Common myeloid progenitor, CD34-positive (primary cell): ENCODE results near the gene HOXD12.

ENCODE experiments used
- CTCF ChIA-PET: fragments of 350-600 bp; sonication (Branson Sonifier 250); formaldehyde crosslinking; loops from one replicate; lab custom pipeline; 2021; ENCODE audit warnings: antibody characterized with exemption; lab: Charles Lee
- POLR2A ChIA-PET: fragments of 350-600 bp; sonication (Branson Sonifier 250); formaldehyde crosslinking; loops from one replicate; lab custom pipeline; 2021; ENCODE audit warnings: antibody characterized with exemption; lab: Charles Lee
- DNase-seq, 3 donors: peaks; one replicate each; pipeline versions ENCODE4 v3.0.0 to v3.0.0-alpha.2; 2013
- H3K27ac ChIP-seq, 2 experiments: 1 replicate in 1 of 2; 2 replicates in 1 of 2; pipeline ENCODE4 v1.7.0; 2013; ENCODE audit warnings: inconsistent platforms in 2 of 2, low read length in 2 of 2, mild to moderate bottlenecking in 2 of 2, low read depth in 1 of 2, moderate library complexity in 1 of 2; ENCODE audit not compliant: severe bottlenecking in 2 of 2, insufficient read depth in 1 of 2, poor library complexity in 1 of 2
- H3K27me3 ChIP-seq, 5 experiments: replicated peaks in 2 of 5; 1 replicate in 3 of 5; 2 replicates in 2 of 5; pipeline versions ENCODE4 v1.6.1 to v1.7.0; 2013; ENCODE audit warnings: low read length in 4 of 5, mild to moderate bottlenecking in 2 of 5, moderate library complexity in 2 of 5, inconsistent platforms in 1 of 5; ENCODE audit not compliant: insufficient read depth in 5 of 5, control insufficient read depth in 4 of 5
- H3K36me3 ChIP-seq, 4 experiments: 1 replicate in 2 of 4; 2 replicates in 2 of 4; pipeline versions ENCODE4 v1.6.1 to v1.7.0; 2013; ENCODE audit warnings: low read length in 3 of 4, control low read depth in 1 of 4, mild to moderate bottlenecking in 1 of 4; ENCODE audit not compliant: control insufficient read depth in 4 of 4, insufficient read depth in 4 of 4
- H3K4me1 ChIP-seq, 4 experiments: 1 replicate in 3 of 4; 2 replicates in 1 of 4; pipeline versions ENCODE4 v1.6.1 to v1.7.1; 2013; ENCODE audit warnings: low read length in 3 of 4, mild to moderate bottlenecking in 3 of 4, control low read depth in 1 of 4, inconsistent platforms in 1 of 4, moderate library complexity in 1 of 4; ENCODE audit not compliant: control insufficient read depth in 4 of 4, insufficient read depth in 4 of 4; ENCODE audit errors: control extremely low read depth in 1 of 4
- H3K4me3 ChIP-seq, 7 experiments: 1 replicate in 4 of 7; 2 replicates in 3 of 7; pipeline versions ENCODE4 v1.5.1 to v1.7.0; 2013; ENCODE audit warnings: mild to moderate bottlenecking in 7 of 7, low read length in 6 of 7, moderate library complexity in 6 of 7, inconsistent platforms in 2 of 7, low read depth in 2 of 7, control low read depth in 1 of 7; ENCODE audit not compliant: insufficient read depth in 4 of 7, control insufficient read depth in 1 of 7; ENCODE audit errors: extremely low read depth in 1 of 7
- H3K9me3 ChIP-seq, 5 experiments: 1 replicate in 4 of 5; 2 replicates in 1 of 5; pipeline versions ENCODE4 v1.6.1 to v1.7.1; 2013; ENCODE audit warnings: low read length in 4 of 5, mild to moderate bottlenecking in 2 of 5, inconsistent platforms in 1 of 5, low read depth in 1 of 5, moderate library complexity in 1 of 5; ENCODE audit not compliant: control insufficient read depth in 4 of 5, insufficient read depth in 2 of 5; ENCODE audit errors: control extremely low read depth in 1 of 5
- WGBS: methylation state at CpG from one replicate; pipeline ENCODE4 v1.1.5; 2013; ENCODE audit not compliant: insufficient coverage; 5-methylcytosine and 5-hydroxymethylcytosine counted together

Gene HOXD12

DNA sequence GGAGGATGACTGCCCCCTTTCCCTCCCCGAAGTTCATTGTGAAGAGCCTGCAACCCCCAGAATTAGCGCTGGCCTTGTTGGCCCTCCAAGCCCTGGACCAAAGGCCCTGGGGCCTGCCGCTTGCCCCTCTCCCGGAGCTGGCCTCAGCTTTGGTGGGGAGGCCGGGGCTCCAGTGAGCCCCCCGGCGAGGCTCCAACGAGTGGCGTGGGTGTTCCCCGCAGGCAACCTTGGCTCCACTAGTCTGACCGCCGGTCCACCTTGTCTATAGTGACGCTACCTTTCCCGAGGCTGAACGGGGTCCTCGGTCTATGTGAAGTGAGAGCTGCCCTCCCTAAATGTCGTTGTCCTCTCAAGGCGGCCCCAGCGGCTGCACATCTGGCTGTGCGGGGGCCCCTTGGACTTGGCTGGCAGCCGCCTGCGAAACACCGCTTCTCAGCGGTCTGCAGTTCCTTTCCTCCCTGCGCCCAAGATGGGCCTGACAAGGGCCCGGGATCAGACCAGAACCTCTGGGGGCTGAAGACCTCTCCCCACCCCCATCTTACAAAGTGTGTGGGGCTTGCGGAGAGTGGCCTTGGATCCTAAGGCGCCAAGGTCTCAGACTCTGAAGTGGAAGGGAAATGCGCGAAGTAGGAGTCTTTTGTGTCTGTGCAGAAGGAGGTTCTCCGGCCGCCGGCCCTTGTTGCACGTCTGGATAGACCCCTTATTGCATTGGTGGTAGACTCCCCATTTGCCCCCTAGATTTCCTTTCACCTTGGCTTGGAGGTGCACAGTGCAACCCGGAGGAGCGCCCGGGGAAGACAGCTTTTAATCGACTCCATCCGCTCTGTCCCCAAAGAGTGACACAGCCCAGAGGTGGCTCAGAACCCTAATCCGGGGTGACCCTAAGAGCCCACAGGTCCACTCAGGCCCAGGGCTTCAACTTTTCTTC is 13.0 kb downstream of the HOXD12 start:
- H3K36me3 ChIP-seq = no peaks in the 10 kb centered on the region
- ChIA-PET POLR2A (no interaction called here), CTCF (interaction anchor here (0.8 to 3.6 kb wide), 9 partner anchors 9 to 539 kb away, joined by 3 to 27 read pairs (median 3); partner anchors contain the start of gene HOXD9)
- 9% methylated on average over 32 of the region's 40 CpGs for WGBS
- DNase-seq = no peak
- H3K4me3 ChIP-seq = no peak overlapping the region
- no peak overlapping the region for H3K27ac ChIP-seq
- H3K27me3 ChIP-seq = peaks cover 30 to 100% (median 80%) of the 10 kb centered on the region in 5 experiments
- H3K9me3 ChIP-seq = peaks cover 0 to 12% (median 0%) of the 10 kb centered on the region in 5 experiments
- H3K4me1 ChIP-seq = peaks cover 0 to 3% (median 0%) of the 10 kb centered on the region in 4 experiments

DNA sequence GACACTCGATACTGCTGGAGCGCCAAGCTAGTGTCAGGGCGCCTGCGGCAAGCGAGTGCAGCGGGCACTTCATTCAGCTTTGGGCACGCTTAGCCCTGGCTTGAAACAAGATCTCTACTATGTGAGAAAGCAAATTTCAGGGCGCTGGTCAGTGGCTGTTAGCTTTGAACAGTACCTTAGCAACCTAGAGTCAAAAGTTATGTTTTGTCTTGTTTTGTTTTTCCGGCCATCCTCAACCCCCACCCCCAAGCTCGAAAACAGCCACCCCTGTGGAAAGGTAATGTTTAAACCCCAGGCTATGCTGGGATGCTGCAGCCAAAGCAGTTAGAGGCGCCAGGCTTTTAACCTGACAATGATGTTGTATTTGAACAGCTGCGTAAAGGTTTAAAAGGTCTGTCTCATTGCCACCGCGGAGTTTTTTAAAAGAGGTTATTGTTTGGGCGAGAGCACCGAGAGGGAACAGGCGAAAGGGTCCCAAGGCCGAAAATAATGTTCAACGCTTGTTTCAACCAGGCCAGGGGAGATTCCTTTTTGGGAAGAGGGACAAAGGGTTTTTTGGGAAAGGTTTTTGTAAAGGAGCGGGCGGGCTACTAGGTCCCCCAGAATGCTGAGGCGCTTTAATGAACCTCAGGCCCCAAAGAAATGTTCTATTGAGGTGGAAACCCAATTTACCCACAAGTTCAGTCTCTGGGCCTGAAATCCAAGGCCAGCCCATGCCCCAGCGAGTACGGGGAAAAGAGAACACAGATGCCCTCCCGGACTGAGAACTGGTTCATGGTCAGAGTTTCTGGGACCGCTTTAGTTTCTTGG is 14.7 kb downstream of the HOXD12 start:
- 9% methylated on average over 22 of the region's 26 CpGs for WGBS
- Histone ChIP-seq H3K9me3 (peaks cover 0 to 12% (median 0%) of the 10 kb centered on the region in 5 experiments), H3K4me3 (no peak overlapping the region), H3K4me1 (no peaks in the 10 kb centered on the region), H3K27me3 (peaks cover 30 to 100% (median 85%) of the 10 kb centered on the region in 5 experiments), H3K36me3 (no peaks in the 10 kb centered on the region), H3K27ac (no peak overlapping the region)
- POLR2A ChIA-PET = interaction anchor here (0.9 kb wide), 1 partner anchor 47 kb away, joined by 3 read pairs; no protein-coding TSS in a partner anchor
- CTCF ChIA-PET = interaction anchor here (0.7 to 3.1 kb wide), 11 partner anchors 11 to 538 kb away, joined by 3 to 14 read pairs (median 3); partner anchors contain the start of gene HOXD4
- no peak for DNase-seq

DNA sequence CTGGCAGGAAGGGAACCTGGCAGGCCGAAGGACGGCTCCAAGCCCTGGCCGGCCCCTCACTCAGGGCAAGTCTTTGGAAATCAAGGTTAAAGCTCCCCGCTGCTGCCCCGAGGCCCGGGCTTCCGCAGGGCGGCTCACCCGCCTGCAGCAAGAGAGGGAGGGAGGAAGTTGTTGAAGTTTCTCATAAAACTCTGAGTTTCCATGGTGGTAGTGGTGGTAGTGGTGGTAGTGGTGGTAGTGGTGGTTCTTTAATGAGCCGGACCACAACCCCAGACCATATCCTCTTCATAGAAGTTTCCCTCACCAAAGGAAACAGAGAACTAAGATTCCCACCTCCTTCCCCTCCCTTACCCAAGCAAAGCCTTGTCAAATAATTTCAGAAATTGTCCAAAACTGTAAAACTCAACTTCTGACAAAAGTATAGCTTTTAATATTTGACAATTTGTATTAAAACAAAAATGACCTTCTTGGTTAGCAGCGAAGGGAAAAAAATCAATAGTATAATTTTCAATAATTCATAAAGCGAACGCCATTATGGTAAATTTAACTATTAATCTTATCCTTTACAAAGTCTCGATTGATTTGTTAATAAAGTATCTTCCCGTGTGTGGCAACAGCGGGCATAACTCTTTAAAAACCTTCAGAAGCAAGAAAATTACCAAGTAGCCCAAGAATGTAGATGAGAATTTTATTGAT is 15.5 kb downstream of the HOXD12 start:
- ChIA-PET POLR2A (no interaction called here), CTCF (interaction anchor here (1.0 to 3.1 kb wide), 6 partner anchors 11 to 537 kb away, joined by 3 to 14 read pairs (median 4); partner anchors contain the start of gene HOXD4)
- 3% methylated on average over 8 of the region's 16 CpGs for WGBS
- Histone ChIP-seq H3K27me3 (peaks cover 24 to 100% (median 83%) of the 10 kb centered on the region in 5 experiments), H3K36me3 (no peaks in the 10 kb centered on the region), H3K27ac (no peak overlapping the region), H3K4me3 (no peak overlapping the region), H3K9me3 (peaks cover 0 to 12% (median 0%) of the 10 kb centered on the region in 5 experiments), H3K4me1 (no peaks in the 10 kb centered on the region)
- no peak for DNase-seq

DNA sequence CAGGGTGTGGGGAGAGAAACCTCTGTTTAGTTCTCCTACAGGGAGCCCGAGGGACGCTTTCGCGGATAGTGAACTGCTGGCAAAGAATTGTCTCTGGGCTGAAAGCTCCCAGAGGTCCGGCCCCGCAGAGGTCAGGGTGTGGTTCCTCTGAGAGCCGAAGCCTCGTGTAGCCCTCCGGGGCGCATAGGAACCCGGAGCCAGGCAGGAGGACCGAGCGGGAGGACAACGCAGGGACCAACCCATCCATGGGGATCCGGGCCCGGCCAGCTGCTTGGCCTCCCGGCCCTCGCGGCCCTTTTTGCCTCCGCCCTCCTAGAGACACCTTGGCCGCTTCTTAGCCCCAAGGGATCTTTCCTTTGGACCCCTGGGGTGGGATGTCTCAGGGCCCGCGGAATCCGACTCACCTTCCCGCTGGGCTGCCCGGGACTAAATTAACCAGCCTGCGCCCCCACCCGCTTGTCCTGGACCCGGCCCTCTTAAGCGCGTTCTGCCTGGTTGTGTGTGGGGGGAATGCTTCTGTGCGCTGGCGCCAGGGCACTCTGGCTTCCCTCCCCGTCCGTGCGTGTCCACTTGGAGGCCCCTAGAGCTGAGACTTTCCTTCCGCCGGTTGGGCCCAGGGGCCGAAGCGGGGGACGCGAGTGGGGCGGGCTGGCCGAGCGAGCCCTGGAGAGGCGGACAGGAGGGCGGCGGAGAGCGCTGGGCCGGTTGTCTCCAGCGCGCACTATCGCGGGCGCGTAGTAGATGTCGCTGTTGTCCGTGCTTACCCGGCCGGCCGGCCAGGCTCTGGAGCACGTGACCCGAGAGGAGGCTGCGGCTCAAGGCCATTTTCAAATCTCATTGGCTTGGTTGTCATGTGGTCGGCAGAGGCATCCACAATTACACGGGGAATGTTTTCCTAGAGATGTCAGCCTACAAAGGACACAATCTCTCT is 16.6 kb downstream of the HOXD12 start, which contains the start of gene HOXD10:
HOXD10 (plus strand) TSS at position 896 of the 931 bp plus-strand sequence. CDS start 56 bp downstream, outside the sequence.
- H3K27ac ChIP-seq = no peak within 1 kb of the TSS
- 7% methylated on average over 52 of the region's 66 CpGs for WGBS
- DNase-seq = no peak
- ChIA-PET POLR2A (no interaction called here), CTCF (interaction anchor here (1.4 to 1.9 kb wide), 2 partner anchors 18 to 536 kb away, joined by 4 to 5 read pairs; no protein-coding TSS in a partner anchor)
- H3K4me3 ChIP-seq = no peak within 1 kb of the TSS
- H3K36me3 ChIP-seq = no peaks in the 10 kb centered on the region
- H3K27me3 ChIP-seq = peaks cover 20 to 100% (median 82%) of the 10 kb centered on the region in 5 experiments
- H3K4me1 ChIP-seq = no peaks in the 10 kb centered on the region
- peaks cover 0 to 12% (median 0%) of the 10 kb centered on the region in 5 experiments for H3K9me3 ChIP-seq

DNA sequence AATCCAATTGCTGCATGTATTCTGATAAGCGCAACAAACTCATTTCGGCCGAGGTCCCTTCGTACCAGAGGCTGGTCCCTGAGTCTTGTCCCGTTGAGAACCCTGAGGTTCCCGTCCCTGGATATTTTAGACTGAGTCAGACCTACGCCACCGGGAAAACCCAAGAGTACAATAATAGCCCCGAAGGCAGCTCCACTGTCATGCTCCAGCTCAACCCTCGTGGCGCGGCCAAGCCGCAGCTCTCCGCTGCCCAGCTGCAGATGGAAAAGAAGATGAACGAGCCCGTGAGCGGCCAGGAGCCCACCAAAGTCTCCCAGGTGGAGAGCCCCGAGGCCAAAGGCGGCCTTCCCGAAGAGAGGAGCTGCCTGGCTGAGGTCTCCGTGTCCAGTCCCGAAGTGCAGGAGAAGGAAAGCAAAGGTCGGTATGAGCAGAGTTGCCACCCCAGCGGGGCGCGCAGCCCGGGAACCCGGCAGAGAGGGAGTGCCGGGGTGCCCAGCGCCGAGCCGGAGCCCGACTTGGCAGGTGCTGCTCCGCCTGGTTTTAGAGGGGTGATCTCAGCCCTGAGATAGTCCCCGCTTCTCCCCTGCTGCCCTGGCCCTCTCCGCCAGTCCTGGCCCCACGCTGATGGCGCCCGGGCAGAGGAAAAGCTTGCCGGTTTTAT is 17.7 kb downstream of the HOXD12 start:
- no peak for DNase-seq
- peaks cover 0 to 12% (median 0%) of the 10 kb centered on the region in 5 experiments for H3K9me3 ChIP-seq
- peaks cover 0 to 2% (median 2%) of the 10 kb centered on the region in 4 experiments for H3K4me1 ChIP-seq
- ChIA-PET CTCF (interaction anchor here (1.0 to 1.1 kb wide), 3 partner anchors 10 to 516 kb away, joined by 3 to 4 read pairs (median 3); no protein-coding TSS in a partner anchor), POLR2A (no interaction called here)
- H3K27ac ChIP-seq = no peak overlapping the region
- H3K27me3 ChIP-seq = peaks cover 19 to 100% (median 78%) of the 10 kb centered on the region in 5 experiments
- no peak overlapping the region for H3K4me3 ChIP-seq
- WGBS = 23% methylated on average over 39 of the region's 40 CpGs
- no peaks in the 10 kb centered on the region for H3K36me3 ChIP-seq
